ENCODE data around the gene STARD13. TPM values are rescaled to one million over a fixed set of nuclear protein-coding genes. Genes with fewer than 3 reads are reported as not detected.

The STARD13 gene
- total RNA-seq, 1 experiment from 2014 or later = 26.6 TPM

- CTCF ChIA-PET = no interaction called here
- intact Hi-C loops (cut with micrococcal nuclease) = no loop called here
- Histone ChIP-seq H3K9ac (ENCODE audit: low read length) (no peak overlapping the region), H3K27ac (ENCODE audit: low read length) (no peak overlapping the region), H3K4me2 (ENCODE audit: low read length) (no peak overlapping the region), H3F3A (ENCODE audit: low read length, unreplicated experiment) (peaks cover 25% of the 10 kb centered on the region), H3K9me2 (replicated peaks; ENCODE audit: low read length) (no peaks in the 10 kb centered on the region), H3K4me3 (ENCODE audit: low read length) (no peak overlapping the region), H2AFZ (ENCODE audit: low read length) (no peak overlapping the region), H4K20me1 (ENCODE audit: low read length) (no peaks in the 10 kb centered on the region), H3K36me3 (ENCODE audit: low read depth, low read length) (peaks cover 23% of the 10 kb centered on the region), H3K27me3 (ENCODE audit: low read length) (no peaks in the 10 kb centered on the region), H3K4me1 (ENCODE audit: insufficient read depth, low read length) (peaks cover 72% of the 10 kb centered on the region), H3K9me3 (ENCODE audit: low read length) (no peaks in the 10 kb centered on the region), H3K79me2 (ENCODE audit: low read length) (peaks cover 88% of the 10 kb centered on the region)
- DNase-seq (no peak), ATAC-seq (no peak)
- BruUV-seq (replicated peaks) = no TSS peak
- POLR2A ChIA-PET (ENCODE audit: unreplicated experiment) = interaction anchor here (0.7 kb wide), 1 partner anchor 166 kb away, joined by 7 read pairs; no protein-coding TSS in a partner anchor
- TF ChIP-seq CTCF (conservative IDR thresholded peaks at IDR 0.05; ENCODE audit: low read depth, low read length) (no peak), EZH2 (IDR thresholded peaks at IDR 0.05; ENCODE audit: low read length, unreplicated experiment) (no peak), EZH2phosphoT487 (IDR thresholded peaks at IDR 0.05; ENCODE audit: borderline replicate concordance, low read length) (no peak)
Observed at GRCh38 chr13:33277037-33277740, 8.4 kb downstream of the STARD13 start.

- BruUV-seq (replicated peaks) = no TSS peak
- Histone ChIP-seq H3K79me2 (ENCODE audit: low read length) (peaks cover 88% of the 10 kb centered on the region), H3K4me2 (ENCODE audit: low read length) (no peak overlapping the region), H3K9me3 (ENCODE audit: low read length) (no peaks in the 10 kb centered on the region), H3K9ac (ENCODE audit: low read length) (no peak overlapping the region), H4K20me1 (ENCODE audit: low read length) (no peaks in the 10 kb centered on the region), H2AFZ (ENCODE audit: low read length) (no peak overlapping the region), H3K4me1 (ENCODE audit: insufficient read depth, low read length) (peaks cover 72% of the 10 kb centered on the region), H3K27me3 (ENCODE audit: low read length) (no peaks in the 10 kb centered on the region), H3F3A (ENCODE audit: low read length, unreplicated experiment) (peaks cover 20% of the 10 kb centered on the region), H3K36me3 (ENCODE audit: low read depth, low read length) (peaks cover 23% of the 10 kb centered on the region), H3K4me3 (ENCODE audit: low read length) (no peak overlapping the region), H3K27ac (ENCODE audit: low read length) (no peak overlapping the region), H3K9me2 (replicated peaks; ENCODE audit: low read length) (no peaks in the 10 kb centered on the region)
- POLR2A ChIA-PET (ENCODE audit: unreplicated experiment) = interaction anchor here (0.7 kb wide), 1 partner anchor 165 kb away, joined by 7 read pairs; no protein-coding TSS in a partner anchor
- intact Hi-C loops (cut with micrococcal nuclease) = no loop called here
- no peak for DNase-seq
- CTCF ChIA-PET = no interaction called here
- TF ChIP-seq CTCF (conservative IDR thresholded peaks at IDR 0.05; ENCODE audit: low read depth, low read length) (no peak), EZH2 (IDR thresholded peaks at IDR 0.05; ENCODE audit: low read length, unreplicated experiment) (no peak), EZH2phosphoT487 (IDR thresholded peaks at IDR 0.05; ENCODE audit: borderline replicate concordance, low read length) (no peak)
- ATAC-seq = no peak
Observed at GRCh38 chr13:33276570-33276969, 9.0 kb downstream of the STARD13 start.

GRCh38 chr13:33275916-33276315 lies 9.6 kb downstream of the STARD13 start:
- intact Hi-C loops (cut with micrococcal nuclease) = no loop called here
- CTCF ChIA-PET = no interaction called here
- TF ChIP-seq EZH2 (IDR thresholded peaks at IDR 0.05; ENCODE audit: low read length, unreplicated experiment) = no peak
- no peak for TF ChIP-seq CTCF (conservative IDR thresholded peaks at IDR 0.05; ENCODE audit: low read depth, low read length)
- TF ChIP-seq EZH2phosphoT487 (IDR thresholded peaks at IDR 0.05; ENCODE audit: borderline replicate concordance, low read length) = no peak

More at GRCh38 chr13:33275916-33276315, 9.6 kb downstream of the STARD13 start:
- Histone ChIP-seq H4K20me1 (ENCODE audit: low read length) (no peaks in the 10 kb centered on the region), H3K27me3 (ENCODE audit: low read length) (no peaks in the 10 kb centered on the region), H3K9me3 (ENCODE audit: low read length) (no peaks in the 10 kb centered on the region), H2AFZ (ENCODE audit: low read length) (no peak overlapping the region), H3K9ac (ENCODE audit: low read length) (no peak overlapping the region), H3K9me2 (replicated peaks; ENCODE audit: low read length) (no peaks in the 10 kb centered on the region), H3K4me2 (ENCODE audit: low read length) (no peak overlapping the region), H3K36me3 (ENCODE audit: low read depth, low read length) (peaks cover 23% of the 10 kb centered on the region), H3K4me3 (ENCODE audit: low read length) (no peak overlapping the region), H3K27ac (ENCODE audit: low read length) (no peak overlapping the region), H3K4me1 (ENCODE audit: insufficient read depth, low read length) (peaks cover 68% of the 10 kb centered on the region), H3K79me2 (ENCODE audit: low read length) (peaks cover 88% of the 10 kb centered on the region), H3F3A (ENCODE audit: low read length, unreplicated experiment) (peaks cover 16% of the 10 kb centered on the region)
- DNase-seq (no peak), ATAC-seq (no peak)
- POLR2A ChIA-PET (ENCODE audit: unreplicated experiment) = no interaction called here
- no TSS peak for BruUV-seq (replicated peaks)
